ENCODE measurements around the gene MACROH2A1. TPM values are rescaled to one million over a fixed set of nuclear protein-coding genes. Genes with fewer than 3 reads are reported as not detected.

Gene MACROH2A1
- polyA plus RNA-seq, 1 experiment = 129 TPM

DNA sequence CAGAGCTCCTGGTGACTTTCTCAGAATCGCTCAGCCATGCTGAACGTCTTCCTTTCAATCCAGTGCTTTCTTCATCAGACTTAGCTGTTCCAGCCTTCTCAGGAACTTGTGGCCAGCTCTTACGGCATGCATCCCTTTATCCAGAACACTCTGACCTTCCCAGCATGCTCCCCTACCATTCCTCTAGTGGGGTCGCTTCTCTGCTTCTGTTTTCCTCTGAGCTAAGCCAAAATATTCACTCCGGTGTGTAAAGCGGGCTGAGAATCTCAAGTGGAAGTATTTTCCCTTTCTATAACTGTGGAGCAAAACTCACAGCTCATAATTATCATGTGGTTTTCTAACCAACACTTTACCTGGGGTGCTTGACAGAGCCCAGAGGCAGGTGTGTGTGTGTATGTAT, 41.9 kb upstream of the MACROH2A1 start:
- H3K27me3 ChIP-seq (ENCODE audit: control insufficient read depth, insufficient read depth, low read length) = no peaks in the 10 kb centered on the region
- ChIA-PET POLR2A (no interaction called here), CTCF (interaction anchor here (0.6 to 9.5 kb wide), 6 partner anchors 15 to 125 kb away, joined by 3 to 77 read pairs (median 5); no protein-coding TSS in a partner anchor)
- no peak overlapping the region for H3K4me3 ChIP-seq (ENCODE audit: low read depth, low read length)
- no peak overlapping the region for H3K27ac ChIP-seq (ENCODE audit: low read depth, low read length)
- no peak for TF ChIP-seq CTCF (IDR thresholded peaks at IDR 0.05; ENCODE audit: low read depth, low read length)
- no peaks in the 10 kb centered on the region for H3K9me3 ChIP-seq (ENCODE audit: control insufficient read depth, insufficient read depth, low read length)
- no peak for DNase-seq (ENCODE audit: low read depth, low spot score)

DNA sequence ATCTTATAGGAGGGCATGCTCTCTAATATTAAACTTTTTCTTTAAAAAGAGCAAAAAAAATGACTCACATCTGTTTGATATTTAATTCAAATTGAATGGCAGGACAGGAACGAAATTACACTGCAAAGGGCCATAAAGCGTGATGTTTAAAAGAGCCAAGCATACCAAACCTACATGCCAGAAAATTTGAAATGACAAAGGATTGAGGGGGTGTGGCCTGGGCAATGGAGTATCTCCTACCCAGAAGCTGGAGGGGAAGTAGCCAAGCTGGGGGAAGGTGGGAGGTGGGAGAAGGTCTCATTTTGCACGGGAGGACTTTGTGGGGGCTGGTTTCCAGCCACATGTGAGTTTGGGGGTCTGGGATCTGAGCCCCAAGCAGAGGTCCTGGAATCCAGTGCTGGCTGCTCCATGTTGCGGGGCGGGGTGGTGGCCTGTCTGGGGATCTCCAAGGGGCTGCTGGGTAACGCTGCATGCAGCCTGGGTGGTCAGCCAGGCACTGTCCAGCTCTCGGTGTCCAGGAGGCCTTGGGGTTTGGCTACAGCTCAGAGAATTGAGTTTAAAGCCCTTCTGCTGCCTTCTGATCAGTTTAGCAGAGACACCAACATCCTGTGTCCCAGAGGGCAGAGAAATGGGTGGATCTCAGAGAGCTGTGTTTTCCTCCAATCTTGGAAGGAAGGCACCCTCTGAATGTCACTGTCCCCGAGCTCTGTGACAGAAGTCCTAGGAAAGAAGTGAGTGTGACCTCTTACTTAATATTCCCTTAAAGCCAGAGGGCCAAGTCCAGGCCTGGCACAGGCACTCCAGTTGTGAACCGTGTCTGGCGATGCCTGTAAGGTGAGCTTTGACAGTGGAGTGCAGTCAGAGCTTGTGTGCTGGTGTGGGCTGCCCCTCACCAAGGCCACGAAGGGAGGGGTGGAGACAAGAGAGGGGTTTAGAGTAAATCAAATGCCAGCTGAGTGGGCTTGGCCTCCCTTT, 40.5 kb upstream of the MACROH2A1 start:
- no peak for TF ChIP-seq CTCF (IDR thresholded peaks at IDR 0.05; ENCODE audit: low read depth, low read length)
- Histone ChIP-seq H3K27me3 (ENCODE audit: control insufficient read depth, insufficient read depth, low read length) (no peaks in the 10 kb centered on the region), H3K27ac (ENCODE audit: low read depth, low read length) (no peak overlapping the region), H3K4me3 (ENCODE audit: low read depth, low read length) (no peak overlapping the region), H3K9me3 (ENCODE audit: control insufficient read depth, insufficient read depth, low read length) (no peaks in the 10 kb centered on the region)
- CTCF ChIA-PET = interaction anchor here (1.5 to 9.5 kb wide), 2 partner anchors 14 to 26 kb away, joined by 8 to 77 read pairs; no protein-coding TSS in a partner anchor
- POLR2A ChIA-PET = no interaction called here
- DNase-seq (ENCODE audit: low read depth, low spot score) = no peak

DNA sequence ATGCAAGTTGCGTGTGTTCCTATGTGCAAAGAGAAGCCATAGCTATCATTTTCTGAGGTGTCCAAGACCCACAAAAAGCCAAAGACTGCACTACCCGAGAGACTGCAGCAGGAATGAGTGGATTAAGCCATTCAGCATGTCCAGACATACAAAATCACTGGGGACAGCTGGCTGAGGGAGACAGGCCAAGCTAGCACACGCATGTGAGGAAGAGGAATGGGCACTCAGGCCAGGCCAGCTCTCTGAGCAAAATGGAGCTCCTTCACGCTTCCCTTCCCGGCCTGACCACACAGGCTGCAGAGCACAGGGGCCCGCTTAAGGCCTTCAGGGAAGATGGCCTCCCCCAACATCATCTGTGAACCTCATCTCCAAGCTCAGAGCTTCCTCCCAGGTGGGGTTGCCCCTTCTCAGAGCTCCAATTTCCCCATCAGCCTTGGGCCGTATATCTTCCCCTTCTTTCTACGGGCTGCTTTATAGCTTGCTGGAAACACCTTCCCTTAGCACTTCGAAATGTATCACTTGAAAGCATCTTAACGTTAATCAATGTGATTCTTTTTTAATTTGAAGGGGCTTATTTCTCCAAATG, 39.7 kb upstream of the MACROH2A1 start:
- Histone ChIP-seq H3K4me3 (ENCODE audit: low read depth, low read length) (no peak overlapping the region), H3K27ac (ENCODE audit: low read depth, low read length) (no peak overlapping the region), H3K9me3 (ENCODE audit: control insufficient read depth, insufficient read depth, low read length) (no peaks in the 10 kb centered on the region), H3K27me3 (ENCODE audit: control insufficient read depth, insufficient read depth, low read length) (no peaks in the 10 kb centered on the region)
- TF ChIP-seq CTCF (IDR thresholded peaks at IDR 0.05; ENCODE audit: low read depth, low read length) = no peak
- ChIA-PET POLR2A (interaction anchor here (1.2 kb wide), 1 partner anchor 10 kb away, joined by 5 read pairs; no protein-coding TSS in a partner anchor), CTCF (interaction anchor here (0.9 to 9.5 kb wide), 4 partner anchors 14 to 27 kb away, joined by 3 to 77 read pairs (median 10); no protein-coding TSS in a partner anchor)
- DNase-seq (ENCODE audit: low read depth, low spot score) = no peak

GRCh38 chr5:135437796-135438560, 38.9 kb upstream of the MACROH2A1 start:
- Histone ChIP-seq H3K9me3 (ENCODE audit: control insufficient read depth, insufficient read depth, low read length) (no peaks in the 10 kb centered on the region), H3K27me3 (ENCODE audit: control insufficient read depth, insufficient read depth, low read length) (no peaks in the 10 kb centered on the region), H3K4me3 (ENCODE audit: low read depth, low read length) (no peak overlapping the region), H3K27ac (ENCODE audit: low read depth, low read length) (peak overlapping the region; percentile 82)
- ChIA-PET CTCF (interaction anchor here (0.9 to 9.5 kb wide), 4 partner anchors 13 to 28 kb away, joined by 3 to 77 read pairs (median 10); no protein-coding TSS in a partner anchor), POLR2A (interaction anchor here (1.2 kb wide), 1 partner anchor 11 kb away, joined by 5 read pairs; no protein-coding TSS in a partner anchor)
- peak; percentile 92 for DNase-seq (ENCODE audit: low read depth, low spot score)
- TF ChIP-seq CTCF (IDR thresholded peaks at IDR 0.05; ENCODE audit: low read depth, low read length) = peak; percentile 21

All from AG04450 (cell line).